Adrenal gland (tissue), 12 donors: ENCODE results near the gene VWA2. TPM values are rescaled to one million over a fixed set of nuclear protein-coding genes. Genes with fewer than 3 reads are reported as not detected.

Source experiments
- DNase-seq, 7 donors: peaks; one replicate each; pipeline ENCODE4 v3.0.0-alpha.2; 2019 to 2020
- H3K27ac ChIP-seq, 5 donors: fragments of 200-600 bp; sonication (generic) in 4 of 5; 1 replicate in 3 of 5; 2 replicates in 2 of 5; pipeline versions ENCODE4 v1.5.1 to v1.8.0; 2016 to 2020; ENCODE audit warnings: mild to moderate bottlenecking in 1 of 5
- H3K27me3 ChIP-seq: fragments of 200-600 bp; 2 replicates; pipeline ENCODE4 v1.8.0; 2021
- H3K36me3 ChIP-seq, 2 donors: fragments of 200-600 bp; replicated peaks in 1 of 2; 1 replicate in 1 of 2; 2 replicates in 1 of 2; pipeline versions ENCODE4 v1.5.1 to v1.8.0; 2018 to 2022
- H3K4me1 ChIP-seq, 2 donors: fragments of 200-600 bp; replicated peaks in 1 of 2; 1 replicate in 1 of 2; 2 replicates in 1 of 2; pipeline versions ENCODE4 v1.5.1 to v1.8.0; 2018 to 2021
- H3K4me3 ChIP-seq, 4 donors: fragments of 200-600 bp; sonication (generic) in 3 of 4; one replicate each; pipeline ENCODE4 v1.5.1; 2016 to 2018
- H3K9me3 ChIP-seq, 3 donors: fragments of 200-600 bp; sonication (generic) in 1 of 3; replicated peaks in 1 of 3; 1 replicate in 2 of 3; 2 replicates in 1 of 3; pipeline versions ENCODE4 v1.5.1 to v1.8.0; 2016 to 2021
- CTCF ChIP-seq, 6 experiments: fragments of 450-650 bp in 4 of 6; fragments of 200-600 bp in 2 of 6; sonication (generic) in 1 of 6; IDR thresholded peaks; 1 replicate in 5 of 6; 2 replicates in 1 of 6; pipeline versions ENCODE4 v1.5.1 to v1.8.0; 2016 to 2021; ENCODE audit warnings: antibody characterized with exemption in 6 of 6, mild to moderate bottlenecking in 2 of 6, moderate library complexity in 1 of 6
- POLR2A ChIP-seq, 2 donors: fragments of 450-650 bp; IDR thresholded peaks; one replicate each; pipeline ENCODE4 v1.6.1; 2017; ENCODE audit warnings: antibody characterized with exemption in 2 of 2, mild to moderate bottlenecking in 2 of 2, moderate library complexity in 1 of 2
- WGBS, 4 donors: extraction: QIAGEN DNeasy Blood & Tissue Kit in 2 of 4; methylation state at CpG; one replicate each; pipeline versions ENCODE4 v1.1.5 to v1.1.7; 2013 to 2017; 5-methylcytosine and 5-hydroxymethylcytosine counted together
- intact Hi-C, 2 donors: fragments of 100-400 bp; cut with DNase I; formaldehyde crosslinking; loops; one replicate each; pipeline versions ENCODE4 v1.14.1 to v1.15.0; 2022 to 2023
- polyA plus RNA-seq, 3 donors: library from polyadenylated mRNA; stranded (reverse); fragments of 200-250 nt in 2 of 3; fragments of 350-450 nt in 1 of 3; fragmentation: Illumina TruSeq in 1 of 3; extraction: RNeasy Lipid Tissue Mini Kit (QIAGEN cat#74804) in 1 of 3; gene quantifications; one replicate each; pipeline ENCODE4 v1.2.3, GENCODE V29; 2013 to 2014
- total RNA-seq, 9 donors: library from RNA; depleted of rRNA in 4 of 9; stranded (reverse); fragments of >200 nt in 4 of 9; fragments of 120-200 nt in 1 of 9; fragmentation: NEBNext Ultra II Directional in 1 of 9; extraction: Animal tissue kit (Norgen Biotek cat#: 25700) in 1 of 9; gene quantifications; one replicate each; pipeline versions ENCODE4 v1.1.0 to v1.2.4, GENCODE V29; 2013 to 2023
- donor health status: healthy with polysubstance abuse.
- donor health status: Bipolar disorder and iron deficiency.
- donor health status: DM: yes; HTN: yes; CAD: no.
- donor health status: DM: no; HTN: no; CAD: no.
- donor health status: DM: no; HTN: no; CAD: no.
- donor health status: DM: yes; HTN: yes; CAD: no.

VWA2 gene
- total and polyA plus RNA-seq, 12 donors, result 0.15 TPM; not detected in 11

GRCh38 chr10:114221235-114221634 is 17.8 kb upstream of the VWA2 start:
- intact Hi-C loops, result no loop called here
- no peak for TF ChIP-seq CTCF (IDR thresholded peaks at IDR 0.05)
- TF ChIP-seq POLR2A (IDR thresholded peaks at IDR 0.05), result no peak

GRCh38 chr10:114223066-114223465 is 16.0 kb upstream of the VWA2 start:
- no peak for TF ChIP-seq POLR2A (IDR thresholded peaks at IDR 0.05)
- no peak for TF ChIP-seq CTCF (IDR thresholded peaks at IDR 0.05)
- Histone ChIP-seq H3K27me3 (peaks cover 28% of the 10 kb centered on the region), H3K9me3 (no peaks in the 10 kb centered on the region), H3K27ac (no peak overlapping the region), H3K4me1 (no peaks in the 10 kb centered on the region), H3K36me3 (no peaks in the 10 kb centered on the region), H3K4me3 (no peak overlapping the region)
- DNase-seq, result no peak
- 65 to 81% (median 71%) methylated on average over 4 of the region's 4 CpGs for WGBS, 4 donors
- intact Hi-C loops, result no loop called here

More at GRCh38 chr10:114221235-114221634, 17.8 kb upstream of the VWA2 start:
- 65 to 76% (median 74%) methylated on average over 4 of the region's 4 CpGs for WGBS, 4 donors
- Histone ChIP-seq H3K9me3 (no peaks in the 10 kb centered on the region), H3K4me3 (no peak overlapping the region), H3K27ac (no peak overlapping the region), H3K36me3 (no peaks in the 10 kb centered on the region), H3K27me3 (peaks cover 21% of the 10 kb centered on the region), H3K4me1 (no peaks in the 10 kb centered on the region)
- DNase-seq, result no peak

- no peaks in the 10 kb centered on the region for H3K36me3 ChIP-seq
- TF ChIP-seq CTCF (IDR thresholded peaks at IDR 0.05) (no peak), POLR2A (IDR thresholded peaks at IDR 0.05) (no peak)
- no peak for DNase-seq
- intact Hi-C loops, result no loop called here
- 43 to 58% (median 47%) methylated on average over 3 of the region's 3 CpGs for WGBS, 4 donors
- H3K4me3 ChIP-seq, result no peak overlapping the region
- H3K4me1 ChIP-seq, result no peaks in the 10 kb centered on the region
- peaks cover 23% of the 10 kb centered on the region for H3K27me3 ChIP-seq
- no peak overlapping the region for H3K27ac ChIP-seq
- no peaks in the 10 kb centered on the region for H3K9me3 ChIP-seq
These were observed 10.9 kb upstream of the VWA2 start for GRCh38 chr10:114228156-114228555.

GRCh38 chr10:114232561-114233176 is 6.4 kb upstream of the VWA2 start:
- WGBS, 4 donors, result 59 to 73% (median 67%) methylated on average over 4 of the region's 4 CpGs
- TF ChIP-seq POLR2A (IDR thresholded peaks at IDR 0.05) (no peak), CTCF (IDR thresholded peaks at IDR 0.05) (no peak)
- no peak for DNase-seq
- Histone ChIP-seq H3K4me3 (no peak overlapping the region), H3K27me3 (peaks cover 27% of the 10 kb centered on the region), H3K4me1 (no peaks in the 10 kb centered on the region), H3K9me3 (no peaks in the 10 kb centered on the region), H3K27ac (no peak overlapping the region), H3K36me3 (no peaks in the 10 kb centered on the region)
- intact Hi-C loops, result no loop called here
